Measurements from ENCODE around the gene CHST15. TPM values are rescaled to one million over a fixed set of nuclear protein-coding genes. Genes with fewer than 3 reads are reported as not detected.
A peak's percentile ranks its signal among the peaks of the same experiment; 100 is the strongest.

CHST15 gene
- total and polyA plus RNA-seq, 8 donors: 4.8 to 17.3 (median 12.4) TPM

GRCh38 chr10:124004663-124005004 lies 88.8 kb downstream of the CHST15 start:
- TF ChIP-seq CTCF (IDR thresholded peaks at IDR 0.05): no peak
- intact Hi-C loops (cut with DNase I): loop anchor here in 2 of 3 donors (5.0 to 10.0 kb wide), 3 partner anchors 373 to 390 kb away; no protein-coding TSS in a partner anchor
- 50 to 68% methylated on average over 2 of the region's 2 CpGs for WGBS, 2 donors

GRCh38 chr10:124003871-124004662 lies 89.3 kb downstream of the CHST15 start:
- no peak for FAIRE-seq
- no peak for TF ChIP-seq CTCF (IDR thresholded peaks at IDR 0.05)
- Histone ChIP-seq H3K4me3 (no peak overlapping the region), H3K27ac (no peak overlapping the region), H3K9me3 (no peaks in the 10 kb centered on the region), H3K36me3 (no peaks in the 10 kb centered on the region), H3K27me3 (no peaks in the 10 kb centered on the region), H3K4me1 (no peaks in the 10 kb centered on the region)
- DNase-seq: peak in 3 of 6 donors; percentile 5 to 45 (median 6)
- 63 to 71% methylated on average over 11 of the region's 11 CpGs for WGBS, 2 donors
- ATAC-seq: no peak
- intact Hi-C loops (cut with DNase I): loop anchor here in 2 of 3 donors (5.0 to 10.0 kb wide), 3 partner anchors 373 to 391 kb away; no protein-coding TSS in a partner anchor

More at GRCh38 chr10:124004663-124005004, 88.8 kb downstream of the CHST15 start:
- H3K9me3 ChIP-seq: no peaks in the 10 kb centered on the region
- H3K4me3 ChIP-seq: no peak overlapping the region
- DNase-seq (no peak), ATAC-seq (no peak), FAIRE-seq (no peak)
- no peaks in the 10 kb centered on the region for H3K36me3 ChIP-seq
- no peak overlapping the region for H3K27ac ChIP-seq
- no peaks in the 10 kb centered on the region for H3K27me3 ChIP-seq
- H3K4me1 ChIP-seq: no peaks in the 10 kb centered on the region

GRCh38 chr10:124003481-124003870 lies 89.9 kb downstream of the CHST15 start:
- Histone ChIP-seq H3K4me1 (no peaks in the 10 kb centered on the region), H3K27ac (no peak overlapping the region), H3K4me3 (no peak overlapping the region), H3K36me3 (no peaks in the 10 kb centered on the region), H3K27me3 (no peaks in the 10 kb centered on the region), H3K9me3 (no peaks in the 10 kb centered on the region)
- no peak for ATAC-seq
- WGBS, 2 donors: 68 to 74% methylated on average over 4 of the region's 4 CpGs
- peak in 2 of 6 donors; percentile 3 to 22 for DNase-seq
- intact Hi-C loops (cut with DNase I): loop anchor here in 2 of 3 donors (5.0 to 10.0 kb wide), 3 partner anchors 374 to 391 kb away; no protein-coding TSS in a partner anchor
- FAIRE-seq: no peak
- no peak for TF ChIP-seq CTCF (IDR thresholded peaks at IDR 0.05)

GRCh38 chr10:124003070-124003419 lies 90.4 kb downstream of the CHST15 start:
- TF ChIP-seq CTCF (IDR thresholded peaks at IDR 0.05): no peak
- WGBS, 2 donors: 81 to 82% methylated on average over 7 of the region's 7 CpGs
- Histone ChIP-seq H3K4me1 (no peaks in the 10 kb centered on the region), H3K27me3 (no peaks in the 10 kb centered on the region), H3K27ac (no peak overlapping the region), H3K36me3 (no peaks in the 10 kb centered on the region), H3K4me3 (no peak overlapping the region), H3K9me3 (no peaks in the 10 kb centered on the region)
- no peak for ATAC-seq
- peak in 1 of 6 donors; percentile 3 for DNase-seq
- FAIRE-seq: no peak
- intact Hi-C loops (cut with DNase I): loop anchor here in 2 of 3 donors (5.0 to 10.0 kb wide), 3 partner anchors 374 to 392 kb away; no protein-coding TSS in a partner anchor
